ENCODE results near the gene NR3C1. TPM values are rescaled to one million over a fixed set of nuclear protein-coding genes. Genes with fewer than 3 reads are reported as not detected.

The NR3C1 gene
- total and polyA plus RNA-seq, 2 of the 13 experiments (the other 11 are each of a cell fraction or from before 2014, with no cell fraction given), result 10.0 to 24.3 TPM

GRCh38 chr5:143447983-143448382 lies 44.5 kb upstream of the NR3C1 start:
- ChIA-PET CTCF (ENCODE audit: low intra/inter-chr PET ratio, low total read pairs) (no interaction called here), POLR2A (no interaction called here)
- H4K20me1 ChIP-seq (ENCODE audit: insufficient read depth, low read length), result no peaks in the 10 kb centered on the region
- FAIRE-seq, result no peak
- WGBS (ENCODE audit: low lambda C conversion rate), result 17% methylated on average over 1 of the region's 1 CpG
- no peak overlapping the region for H2AFZ ChIP-seq (ENCODE audit: low read length)
- intact Hi-C loops (cut with micrococcal nuclease; ENCODE audit: unreplicated experiment), result no loop called here
- H3K27ac ChIP-seq (ENCODE audit: extremely low read length, insufficient read depth, low read length), result no peak overlapping the region
- in situ Hi-C loops (cut with HindIII; ENCODE audit: extremely low pct_ligation_motif_present, low pct_unique_long_range_greater_than_20kb), result loop anchor here (25.0 kb wide), 1 partner anchor 364 kb away; the partner anchor contains the start of gene HMHB1
- DNase-seq (ENCODE audit: low spot score), result no peak
- H3K9ac ChIP-seq (ENCODE audit: insufficient read depth, low read depth, low read length), result no peak overlapping the region
- no peak overlapping the region for H3K4me2 ChIP-seq (ENCODE audit: low read depth, low read length)
- no peak for ATAC-seq
- no peaks in the 10 kb centered on the region for H3K79me2 ChIP-seq (ENCODE audit: insufficient read depth, low read length)
- no peaks in the 10 kb centered on the region for H3K36me3 ChIP-seq (replicated peaks in 1 of 2; ENCODE audit: control insufficient read depth in 1 of 2, insufficient read depth in 2 of 2, low read length in 2 of 2)
- H3K4me3 ChIP-seq (replicated peaks in 1 of 3; ENCODE audit: insufficient read depth in 1 of 3, low read depth in 2 of 3, low read length in 3 of 3), result no peak overlapping the region
- H3K4me1 ChIP-seq (ENCODE audit: insufficient read depth, low read length), result no peaks in the 10 kb centered on the region
- no peaks in the 10 kb centered on the region for H3K9me3 ChIP-seq (ENCODE audit: low read length)
- no TSS peak for BruUV-seq (replicated peaks)
- no peaks in the 10 kb centered on the region; a peak in 2 of 5 replicates for H3K27me3 ChIP-seq (ENCODE audit: control insufficient read depth in 1 of 2, insufficient read depth in 2 of 2, low read length in 2 of 2)
- no peak for TF ChIP-seq ZBTB34 (CRISPR knock-in tag; IDR thresholded peaks at IDR 0.05)
- no peak for TF ChIP-seq TCF7 (IDR thresholded peaks at IDR 0.05; ENCODE audit: low read depth)
- no peak for TF ChIP-seq ZFAT (CRISPR knock-in tag; conservative IDR thresholded peaks at IDR 0.05)
- no peak for TF ChIP-seq MED8 (CRISPR knock-in tag; IDR thresholded peaks at IDR 0.05; ENCODE audit: insufficient replicate concordance)
- no peak for TF ChIP-seq SRSF1 (optimal IDR thresholded peaks at IDR 0.05; ENCODE audit: low read depth, low read length)
- no peak for TF ChIP-seq SNAPC2 (CRISPR knock-in tag; IDR thresholded peaks at IDR 0.05)
- TF ChIP-seq KDM6A (CRISPR knock-in tag; IDR thresholded peaks at IDR 0.05; ENCODE audit: low read depth), result no peak
- TF ChIP-seq ZNF431 (CRISPR knock-in tag; IDR thresholded peaks at IDR 0.05; ENCODE audit: borderline replicate concordance, low read depth), result no peak
- TF ChIP-seq KMT2A (CRISPR knock-in tag; IDR thresholded peaks at IDR 0.05), result no peak
- no peak for TF ChIP-seq ZNF292 (CRISPR knock-in tag; IDR thresholded peaks at IDR 0.05; ENCODE audit: borderline replicate concordance, low read depth)
- no peak for TF ChIP-seq SMAD9 (CRISPR knock-in tag; IDR thresholded peaks at IDR 0.05)
- no peak for TF ChIP-seq RNF2 (conservative IDR thresholded peaks at IDR 0.05; ENCODE audit: low read depth)
- no peak for TF ChIP-seq ZNF513 (CRISPR knock-in tag; conservative IDR thresholded peaks at IDR 0.05)
- TF ChIP-seq PPARG (CRISPR knock-in tag; conservative IDR thresholded peaks at IDR 0.05), result no peak
- TF ChIP-seq MTF2 (CRISPR knock-in tag; IDR thresholded peaks at IDR 0.05; ENCODE audit: borderline replicate concordance), result no peak
- no peak for TF ChIP-seq ZNF883 (CRISPR knock-in tag; IDR thresholded peaks at IDR 0.05; ENCODE audit: not compliant biosample characterization)
- TF ChIP-seq SOX5 (CRISPR knock-in tag; IDR thresholded peaks at IDR 0.05; ENCODE audit: borderline replicate concordance), result no peak
- no peak for TF ChIP-seq PITX1 (CRISPR knock-in tag; IDR thresholded peaks at IDR 0.05)
- TF ChIP-seq ZNF710 (CRISPR knock-in tag; IDR thresholded peaks at IDR 0.05; ENCODE audit: borderline replicate concordance), result no peak

Data from HepG2 (cell line).